ENCODE data around the gene MDH1B.

DNA sequence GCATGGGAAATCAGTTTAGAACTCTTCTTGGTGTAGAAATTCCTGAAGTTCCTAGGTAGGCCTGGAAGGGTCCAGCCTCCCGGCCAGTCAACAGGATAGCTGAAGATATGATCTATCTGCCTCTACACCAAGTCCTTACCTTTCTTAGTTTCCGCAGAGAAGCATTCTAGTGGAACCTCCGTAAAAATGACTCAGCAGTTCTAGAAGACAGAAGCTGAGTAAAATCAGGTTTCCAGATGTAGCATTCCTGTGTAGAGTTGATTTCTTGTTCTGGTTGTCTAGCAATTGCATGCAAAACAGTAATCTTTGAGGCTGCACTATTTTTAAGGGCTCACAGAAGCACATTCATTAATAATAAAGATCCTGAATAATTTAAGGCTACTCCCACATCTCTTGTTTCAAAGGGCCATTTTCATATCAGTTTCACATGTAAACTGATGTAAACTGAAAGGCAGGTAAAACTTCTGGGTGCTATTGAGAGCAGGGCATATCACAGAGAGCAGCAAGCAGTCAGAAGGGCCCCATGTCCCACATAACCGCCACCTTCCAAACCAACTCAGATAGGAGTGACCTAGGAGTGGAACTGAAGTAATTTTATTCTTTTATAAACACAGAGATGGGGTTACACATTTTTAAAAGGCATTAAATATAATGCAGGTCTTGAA is 43.7 kb downstream of the MDH1B start:
- TF ChIP-seq EZH2 (IDR thresholded peaks at IDR 0.05; ENCODE audit: borderline replicate concordance, low read length), result no peak
- TF ChIP-seq CTCF (conservative IDR thresholded peaks at IDR 0.05 in 1 of 2, IDR thresholded peaks at IDR 0.05 in 1 of 2; ENCODE audit: extremely low read depth in 1 of 2, insufficient read depth in 1 of 2, low read depth in 1 of 2, low read length in 2 of 2), result no peak
